Activated gamma-delta T cell treated with Interleukin-2 at 50 U/mL for 16 hours (primary cell): ENCODE results near the gene NFE2L1.
"Not testable (repeated sequence)": the region's sequence is repeated elsewhere in the genome, so short reads cannot be mapped to it uniquely, and the experiment has no call there.

Source experiments
- DNase-seq: peaks from one replicate; pipeline ENCODE4 v3.0.0-alpha.2; 2020

The NFE2L1 gene

GRCh38 chr17:48024149-48025039 lies 23.8 kb upstream of the NFE2L1 start:
- peak; percentile 26 for DNase-seq

DNA sequence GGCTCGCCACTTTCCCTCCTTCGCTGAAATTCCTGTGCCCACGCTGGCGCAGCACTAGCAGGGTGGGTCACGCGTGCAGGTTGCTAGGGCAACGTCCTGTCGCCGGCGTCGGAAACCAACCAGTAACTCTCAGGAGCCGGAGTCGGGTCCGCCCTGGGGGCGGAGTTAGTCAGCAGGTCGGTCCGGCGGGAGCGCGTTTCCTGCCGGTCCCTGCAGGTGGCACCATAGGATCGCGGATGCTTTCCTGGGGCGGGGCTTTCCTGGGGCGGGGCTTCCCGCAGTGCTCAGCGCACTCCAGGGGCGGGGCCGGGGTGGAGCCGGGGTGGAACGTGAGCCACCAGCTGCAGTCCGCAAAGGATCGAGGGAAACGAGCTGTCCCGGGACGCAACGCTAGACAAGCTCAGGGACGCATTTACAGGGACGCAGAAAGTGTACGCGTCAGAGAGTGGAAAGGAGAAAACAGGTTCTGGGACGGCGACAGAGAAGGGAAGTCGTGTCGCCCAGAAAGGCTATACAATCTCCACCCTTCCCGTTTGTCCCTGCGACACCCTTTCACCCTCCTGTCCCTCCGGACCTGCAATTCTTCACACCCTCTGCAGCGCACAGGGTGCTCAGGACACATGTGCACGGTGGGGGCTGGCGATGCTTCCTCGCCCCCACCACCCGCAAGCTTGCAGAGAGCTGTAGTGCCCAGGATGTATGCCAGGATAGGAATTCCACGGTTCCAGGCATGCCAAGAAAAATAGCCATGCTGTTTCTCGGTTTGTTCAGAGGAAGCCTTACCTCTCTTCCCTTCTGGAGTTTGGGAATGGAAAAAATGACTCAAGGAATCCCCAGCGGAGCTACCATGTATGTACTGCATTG lies 22.9 kb upstream of the NFE2L1 start:
- DNase-seq: peak; percentile 98

DNA sequence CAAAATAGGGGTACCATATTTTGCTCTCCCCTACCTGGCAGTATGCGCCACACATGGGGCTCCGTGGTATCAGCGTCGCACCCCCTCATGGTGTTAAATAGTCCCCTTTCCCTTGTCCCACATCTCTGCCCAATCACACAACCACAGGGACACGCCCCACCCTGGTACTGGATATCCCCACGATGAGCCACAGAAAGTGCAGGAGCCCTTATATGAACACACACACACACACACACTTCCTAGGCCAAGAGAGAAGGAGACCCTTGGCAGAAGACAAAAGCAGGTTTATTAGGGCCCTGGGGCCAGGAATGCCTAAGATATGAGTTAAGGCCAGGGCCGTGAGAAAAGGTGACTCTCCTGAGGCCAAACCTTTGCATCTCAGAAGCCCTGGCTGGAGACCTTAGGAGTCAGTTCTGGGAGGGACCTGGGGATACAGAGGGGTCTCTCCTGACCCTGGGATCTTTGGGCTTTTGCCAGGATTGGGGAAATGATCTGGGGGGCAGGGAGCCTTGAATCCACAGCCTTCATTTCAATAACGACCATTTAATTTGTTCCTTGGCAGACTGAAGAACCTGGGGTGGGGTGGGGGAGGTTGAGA lies 22.2 kb upstream of the NFE2L1 start:
- DNase-seq: no peak

GRCh38 chr17:48026502-48027321 lies 21.4 kb upstream of the NFE2L1 start:
- DNase-seq: peak; percentile 74

GRCh38 chr17:48027322-48027981 lies 20.7 kb upstream of the NFE2L1 start:
- no peak for DNase-seq

GRCh38 chr17:48028736-48029135 lies 19.4 kb upstream of the NFE2L1 start:
- no peak for DNase-seq

DNA sequence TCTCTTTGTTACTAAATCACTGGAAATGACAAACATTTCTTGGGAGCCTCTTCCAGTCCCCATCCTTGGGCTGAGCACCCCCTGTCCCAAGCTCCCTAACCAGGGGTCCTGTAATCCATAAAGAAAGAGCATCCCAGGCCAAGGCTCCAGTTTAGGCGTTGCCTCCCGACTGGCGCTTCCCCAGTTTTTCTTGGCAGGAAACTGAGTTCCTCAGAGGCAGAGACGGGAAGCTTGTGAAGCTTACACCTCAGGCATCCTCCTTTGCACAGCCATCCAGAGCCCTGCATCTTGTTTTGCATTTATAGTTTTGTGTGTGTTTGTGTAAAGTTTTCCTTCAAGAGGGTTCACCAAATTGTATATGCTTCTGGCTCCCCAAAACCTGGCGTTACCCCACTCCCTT lies 17.6 kb upstream of the NFE2L1 start:
- DNase-seq: no peak

- no peak for DNase-seq
Measured at GRCh38 chr17:48031966-48032365, 16.2 kb upstream of the NFE2L1 start.

DNA sequence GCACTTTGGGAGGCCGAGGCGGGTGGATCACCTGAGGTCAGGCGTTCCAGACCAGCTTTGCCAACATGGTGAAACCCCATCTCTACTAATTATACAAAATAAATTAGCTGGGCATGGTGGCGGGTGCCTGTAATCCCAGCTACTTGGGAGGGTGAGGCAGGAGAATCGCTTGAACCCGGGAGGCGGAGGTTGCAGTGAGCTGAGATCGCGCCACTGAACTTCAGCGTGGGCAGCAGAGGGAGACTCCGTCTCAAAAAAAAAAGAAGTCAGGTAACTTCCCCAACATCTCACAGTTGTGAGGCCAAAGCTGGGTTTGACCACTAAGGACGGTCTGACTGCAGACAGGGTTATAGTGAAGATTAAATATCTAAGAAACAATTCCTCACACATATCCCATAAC lies 13.4 kb upstream of the NFE2L1 start:
- DNase-seq: not testable (repeated sequence)

DNA sequence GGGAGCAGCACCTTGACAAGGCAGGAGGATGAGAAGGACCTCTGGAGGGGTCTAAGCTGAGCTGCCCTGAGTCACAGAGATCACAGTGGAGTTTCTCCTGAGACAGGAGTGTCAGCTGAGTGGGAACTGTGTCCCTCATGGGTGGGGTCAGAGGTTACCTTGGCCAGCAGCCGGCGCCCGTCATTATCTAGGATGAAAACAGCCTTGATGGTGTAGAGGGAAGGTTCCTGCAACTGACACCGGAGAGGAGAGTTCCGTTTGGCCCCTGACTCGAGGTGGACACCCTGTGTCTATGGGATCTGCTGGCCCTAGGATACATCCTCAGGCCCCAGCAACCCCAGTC lies 11.5 kb upstream of the NFE2L1 start:
- DNase-seq: no peak

GRCh38 chr17:48037036-48037837 lies 10.9 kb upstream of the NFE2L1 start, which contains the start of gene COPZ2:
TSS of gene COPZ2 (minus strand) at chr17:48037797. CDS start at chr17:48037777, 20 bp downstream.
- peak; percentile 60 for DNase-seq

- DNase-seq: no peak
Measured at GRCh38 chr17:48037838-48038323, 10.3 kb upstream of the NFE2L1 start.

- no peak for DNase-seq
Measured at GRCh38 chr17:48038687-48039086, 9.5 kb upstream of the NFE2L1 start.

GRCh38 chr17:48043176-48043575 lies 5.0 kb upstream of the NFE2L1 start:
- no peak for DNase-seq

DNA sequence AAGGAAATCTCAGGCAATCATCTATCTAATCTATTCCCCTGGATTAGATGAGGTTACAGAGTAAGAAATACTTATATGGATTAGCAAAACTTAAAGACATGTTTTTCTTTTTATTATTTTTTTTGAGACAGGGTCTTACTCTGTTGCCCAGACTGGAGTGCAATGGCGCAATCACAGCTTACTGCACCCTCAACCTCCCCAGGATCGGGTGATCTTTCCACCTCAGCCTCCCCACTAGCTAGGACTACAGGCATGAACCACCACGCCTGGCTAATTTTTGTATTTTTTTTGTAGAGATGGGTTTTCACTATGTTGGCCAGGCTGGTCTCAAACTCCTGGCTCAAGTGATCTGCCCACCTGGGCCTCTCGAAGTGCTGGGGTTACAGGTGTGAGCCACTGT lies 3.3 kb upstream of the NFE2L1 start:
- no peak for DNase-seq

GRCh38 chr17:48045316-48046001 lies 2.7 kb upstream of the NFE2L1 start:
- DNase-seq: no peak

GRCh38 chr17:48046296-48046695 lies 1.9 kb upstream of the NFE2L1 start:
- DNase-seq: no peak

- no peak for DNase-seq
Measured at GRCh38 chr17:48047113-48047740, 932 bp upstream of the NFE2L1 start.

GRCh38 chr17:48048384-48049126 lies 396 bp downstream of the NFE2L1 start:
- DNase-seq: no peak
